Measurements from ENCODE around the gene LONP2. TPM values are rescaled to one million over a fixed set of nuclear protein-coding genes. Genes with fewer than 3 reads are reported as not detected.

The LONP2 gene
- total RNA-seq, 3 donors from 2014 or later (not counting 1 experiment from before 2014, with no cell fraction given), result 48.6 to 87.8 (median 61.7) TPM

- Mint-ChIP-seq H3K27ac (no peak overlapping the region), H3K36me3 (peaks cover 22% of the 10 kb centered on the region), H3K4me3 (no peak overlapping the region), H3K27me3 (ENCODE audit: low read depth in 2 of 2) (peaks cover 8 to 9% of the 10 kb centered on the region in 2 donors), H3K4me1 (peaks cover 17 to 21% of the 10 kb centered on the region in 2 donors), H3K9me3 (no peaks in the 10 kb centered on the region)
- Histone ChIP-seq H3K36me3 (ENCODE audit: control insufficient read depth, insufficient read depth, low read length) (peaks cover 27% of the 10 kb centered on the region), H3K27me3 (ENCODE audit: control insufficient read depth, insufficient read depth, low read length) (no peaks in the 10 kb centered on the region), H3K4me1 (ENCODE audit: control insufficient read depth, insufficient read depth, low read length) (peaks cover under 1% of the 10 kb centered on the region), H3K4me3 (ENCODE audit: low read length) (no peak overlapping the region), H3K27ac (ENCODE audit: low read length) (no peak overlapping the region), H3K9me3 (ENCODE audit: control insufficient read depth, insufficient read depth, low read length) (no peaks in the 10 kb centered on the region)
- intact Hi-C loops (cut with micrococcal nuclease), result no loop called here
- ATAC-seq (no peak), DNase-seq (no peak)
- TF ChIP-seq, protein P1, sequence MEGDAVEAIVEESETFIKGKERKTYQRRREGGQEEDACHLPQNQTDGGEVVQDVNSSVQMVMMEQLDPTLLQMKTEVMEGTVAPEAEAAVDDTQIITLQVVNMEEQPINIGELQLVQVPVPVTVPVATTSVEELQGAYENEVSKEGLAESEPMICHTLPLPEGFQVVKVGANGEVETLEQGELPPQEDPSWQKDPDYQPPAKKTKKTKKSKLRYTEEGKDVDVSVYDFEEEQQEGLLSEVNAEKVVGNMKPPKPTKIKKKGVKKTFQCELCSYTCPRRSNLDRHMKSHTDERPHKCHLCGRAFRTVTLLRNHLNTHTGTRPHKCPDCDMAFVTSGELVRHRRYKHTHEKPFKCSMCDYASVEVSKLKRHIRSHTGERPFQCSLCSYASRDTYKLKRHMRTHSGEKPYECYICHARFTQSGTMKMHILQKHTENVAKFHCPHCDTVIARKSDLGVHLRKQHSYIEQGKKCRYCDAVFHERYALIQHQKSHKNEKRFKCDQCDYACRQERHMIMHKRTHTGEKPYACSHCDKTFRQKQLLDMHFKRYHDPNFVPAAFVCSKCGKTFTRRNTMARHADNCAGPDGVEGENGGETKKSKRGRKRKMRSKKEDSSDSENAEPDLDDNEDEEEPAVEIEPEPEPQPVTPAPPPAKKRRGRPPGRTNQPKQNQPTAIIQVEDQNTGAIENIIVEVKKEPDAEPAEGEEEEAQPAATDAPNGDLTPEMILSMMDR (IDR thresholded peaks at IDR 0.05), result no peak
- WGBS (ENCODE audit: insufficient coverage), result 96% methylated on average over 2 of the region's 2 CpGs
These were observed 35.1 kb downstream of the LONP2 start for GRCh38 chr16:48279199-48279598.

DNA sequence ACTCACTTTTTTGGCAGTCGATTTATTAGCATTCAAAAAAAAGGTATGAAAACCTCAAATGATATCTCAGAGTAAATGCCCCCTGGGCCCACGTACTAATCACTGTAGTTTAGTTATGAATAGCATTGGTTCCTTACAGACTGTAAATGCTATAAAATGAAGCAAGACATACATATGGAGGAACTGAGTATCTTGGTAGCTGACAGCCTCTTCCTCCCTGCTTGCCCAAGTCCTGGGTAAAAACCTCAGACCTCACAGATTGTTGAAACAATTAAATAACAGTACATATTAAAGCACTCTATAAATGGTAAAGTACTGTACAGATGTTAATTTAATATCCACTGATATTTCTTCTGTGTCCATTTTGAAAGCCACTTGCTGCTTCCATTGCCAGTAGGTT lies 36.4 kb downstream of the LONP2 start:
- intact Hi-C loops (cut with micrococcal nuclease), result no loop called here
- H3K27ac Mint-ChIP-seq, result no peak overlapping the region
- TF ChIP-seq, protein P1 (IDR thresholded peaks at IDR 0.05), result no peak
- DNase-seq, result no peak
- peaks cover 30 to 35% of the 10 kb centered on the region in 2 donors for H3K4me1 Mint-ChIP-seq
- H3K27ac ChIP-seq (ENCODE audit: low read length), result no peak overlapping the region
- peaks cover 10 to 19% of the 10 kb centered on the region in 2 donors for H3K27me3 Mint-ChIP-seq (ENCODE audit: low read depth in 2 of 2)
- H3K9me3 Mint-ChIP-seq, result no peaks in the 10 kb centered on the region
- peaks cover 22% of the 10 kb centered on the region for H3K36me3 Mint-ChIP-seq
- no peak overlapping the region for H3K4me3 Mint-ChIP-seq
- peaks cover 23% of the 10 kb centered on the region for H3K36me3 ChIP-seq (ENCODE audit: control insufficient read depth, insufficient read depth, low read length)
- H3K9me3 ChIP-seq (ENCODE audit: control insufficient read depth, insufficient read depth, low read length), result no peaks in the 10 kb centered on the region
- no peaks in the 10 kb centered on the region for H3K27me3 ChIP-seq (ENCODE audit: control insufficient read depth, insufficient read depth, low read length)
- H3K4me3 ChIP-seq (ENCODE audit: low read length), result no peak overlapping the region
- WGBS (ENCODE audit: insufficient coverage), result 87% methylated on average over 2 of the region's 2 CpGs
- H3K4me1 ChIP-seq (ENCODE audit: control insufficient read depth, insufficient read depth, low read length), result peaks cover 2% of the 10 kb centered on the region
- ATAC-seq, result no peak

GRCh38 chr16:48282636-48283263 lies 38.6 kb downstream of the LONP2 start:
- no peak overlapping the region for H3K27ac ChIP-seq (ENCODE audit: low read length)
- no peak overlapping the region for H3K4me3 ChIP-seq (ENCODE audit: low read length)
- H3K36me3 Mint-ChIP-seq, result peaks cover 23% of the 10 kb centered on the region
- H3K27me3 Mint-ChIP-seq (ENCODE audit: low read depth in 2 of 2), result peaks cover 10 to 19% of the 10 kb centered on the region in 2 donors
- H3K4me3 Mint-ChIP-seq, result peak overlapping the region; percentile 45
- peaks cover 23% of the 10 kb centered on the region for H3K36me3 ChIP-seq (ENCODE audit: control insufficient read depth, insufficient read depth, low read length)
- peaks cover 0 to 3% of the 10 kb centered on the region in 2 donors for H3K9me3 Mint-ChIP-seq
- TF ChIP-seq, protein P1 (IDR thresholded peaks at IDR 0.05), result no peak
- peaks cover 40 to 41% of the 10 kb centered on the region in 2 donors for H3K4me1 Mint-ChIP-seq
- peak; percentile 54 to 71 (median 64) for ATAC-seq
- H3K4me1 ChIP-seq (ENCODE audit: control insufficient read depth, insufficient read depth, low read length), result peaks cover 2% of the 10 kb centered on the region
- peak overlapping the region in 1 of 2 donors; percentile 40 for H3K27ac Mint-ChIP-seq
- intact Hi-C loops (cut with micrococcal nuclease), result no loop called here
- H3K9me3 ChIP-seq (ENCODE audit: control insufficient read depth, insufficient read depth, low read length), result peaks cover 7% of the 10 kb centered on the region
- WGBS (ENCODE audit: insufficient coverage), result 68% methylated on average over 1 of the region's 2 CpGs
- H3K27me3 ChIP-seq (ENCODE audit: control insufficient read depth, insufficient read depth, low read length), result no peaks in the 10 kb centered on the region
- no peak for DNase-seq
